ENCODE results near the gene UNCX.

The UNCX gene

GRCh38 chr7:1228545-1229201 is 4.0 kb upstream of the UNCX start:
- Histone ChIP-seq H3K4me1 (ENCODE audit: low read length) (no peaks in the 10 kb centered on the region), H4K20me1 (ENCODE audit: insufficient read depth, low read length) (no peaks in the 10 kb centered on the region), H3K4me2 (ENCODE audit: low read depth, low read length) (no peak overlapping the region), H2AFZ (ENCODE audit: low read length) (no peak overlapping the region), H3K4me3 (ENCODE audit: low read length) (no peak overlapping the region), H3K27me3 (replicated peaks; ENCODE audit: insufficient read depth, low read length) (peaks cover 70% of the 10 kb centered on the region), H3K27ac (ENCODE audit: low read length) (no peak overlapping the region), H3K36me3 (replicated peaks; ENCODE audit: insufficient read depth, low read length) (no peaks in the 10 kb centered on the region), H3K79me2 (ENCODE audit: low read length) (no peaks in the 10 kb centered on the region), H3K9me2 (replicated peaks; ENCODE audit: insufficient read depth, low read length) (no peaks in the 10 kb centered on the region), H3K9me3 (replicated peaks; ENCODE audit: insufficient read depth, low read length) (no peaks in the 10 kb centered on the region), H3F3A (ENCODE audit: insufficient read depth, low read length) (no peaks in the 10 kb centered on the region), H3K9ac (ENCODE audit: low read length) (no peak overlapping the region)
- no peak for DNase-seq
- TF ChIP-seq CTCF (IDR thresholded peaks at IDR 0.05; ENCODE audit: low read length) (no peak), EZH2phosphoT487 (IDR thresholded peaks at IDR 0.05; ENCODE audit: low read length) (peak; percentile 64; the same call in 1 of the 2 replicates), EZH2 (optimal IDR thresholded peaks at IDR 0.05; ENCODE audit: low read depth, low read length) (peak; percentile 80)

GRCh38 chr7:1229202-1229947 is 3.3 kb upstream of the UNCX start:
- Histone ChIP-seq H3K9ac (ENCODE audit: low read length) (no peak overlapping the region), H3K27ac (ENCODE audit: low read length) (no peak overlapping the region), H3K4me3 (ENCODE audit: low read length) (no peak overlapping the region), H2AFZ (ENCODE audit: low read length) (no peak overlapping the region), H3K9me3 (replicated peaks; ENCODE audit: insufficient read depth, low read length) (no peaks in the 10 kb centered on the region), H3K27me3 (replicated peaks; ENCODE audit: insufficient read depth, low read length) (peaks cover 65% of the 10 kb centered on the region), H3F3A (ENCODE audit: insufficient read depth, low read length) (no peaks in the 10 kb centered on the region), H3K4me2 (ENCODE audit: low read depth, low read length) (no peak overlapping the region), H3K36me3 (replicated peaks; ENCODE audit: insufficient read depth, low read length) (no peaks in the 10 kb centered on the region), H3K9me2 (replicated peaks; ENCODE audit: insufficient read depth, low read length) (no peaks in the 10 kb centered on the region), H3K4me1 (ENCODE audit: low read length) (no peaks in the 10 kb centered on the region), H3K79me2 (ENCODE audit: low read length) (no peaks in the 10 kb centered on the region), H4K20me1 (ENCODE audit: insufficient read depth, low read length) (no peaks in the 10 kb centered on the region)
- TF ChIP-seq EZH2 (optimal IDR thresholded peaks at IDR 0.05; ENCODE audit: low read depth, low read length) = no peak
- no peak for TF ChIP-seq EZH2phosphoT487 (IDR thresholded peaks at IDR 0.05; ENCODE audit: low read length)
- TF ChIP-seq CTCF (IDR thresholded peaks at IDR 0.05; ENCODE audit: low read length) = no peak
- DNase-seq = no peak

DNA sequence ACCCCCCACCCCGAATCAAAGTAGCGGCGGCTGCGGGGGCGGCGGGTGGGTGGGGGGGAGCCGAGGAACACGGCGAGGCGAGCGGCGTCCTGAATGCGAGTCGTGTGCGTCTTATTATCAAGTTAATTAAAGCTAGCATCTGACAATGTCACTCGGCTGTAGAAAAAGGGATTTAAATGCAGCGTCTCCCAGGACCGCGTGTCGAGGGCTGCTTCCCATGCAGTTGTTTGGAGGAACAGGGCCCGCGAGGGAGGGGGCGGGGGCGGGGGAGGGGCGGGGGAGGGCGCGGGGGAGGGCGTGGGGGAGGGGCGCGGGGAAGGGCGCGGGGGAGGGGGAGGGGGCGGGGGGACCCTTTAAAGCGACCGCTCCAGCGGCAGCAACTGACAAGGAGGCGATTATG is 2.7 kb upstream of the UNCX start:
- Histone ChIP-seq H3K4me2 (ENCODE audit: low read depth, low read length) (no peak overlapping the region), H3K9me2 (replicated peaks; ENCODE audit: insufficient read depth, low read length) (no peaks in the 10 kb centered on the region), H3K9ac (ENCODE audit: low read length) (no peak overlapping the region), H3K4me1 (ENCODE audit: low read length) (no peaks in the 10 kb centered on the region), H3K4me3 (ENCODE audit: low read length) (no peak overlapping the region), H3K79me2 (ENCODE audit: low read length) (no peaks in the 10 kb centered on the region), H3K27ac (ENCODE audit: low read length) (no peak overlapping the region), H2AFZ (ENCODE audit: low read length) (no peak overlapping the region), H3K9me3 (replicated peaks; ENCODE audit: insufficient read depth, low read length) (no peaks in the 10 kb centered on the region), H3K36me3 (replicated peaks; ENCODE audit: insufficient read depth, low read length) (no peaks in the 10 kb centered on the region), H3K27me3 (replicated peaks; ENCODE audit: insufficient read depth, low read length) (peaks cover 69% of the 10 kb centered on the region), H3F3A (ENCODE audit: insufficient read depth, low read length) (no peaks in the 10 kb centered on the region), H4K20me1 (ENCODE audit: insufficient read depth, low read length) (no peaks in the 10 kb centered on the region)
- no peak for TF ChIP-seq EZH2phosphoT487 (IDR thresholded peaks at IDR 0.05; ENCODE audit: low read length)
- TF ChIP-seq CTCF (IDR thresholded peaks at IDR 0.05; ENCODE audit: low read length) = no peak
- TF ChIP-seq EZH2 (optimal IDR thresholded peaks at IDR 0.05; ENCODE audit: low read depth, low read length) = no peak
- no peak for DNase-seq
